ENCODE measurements around the gene VWA8. TPM values are rescaled to one million over a fixed set of nuclear protein-coding genes. Genes with fewer than 3 reads are reported as not detected.

VWA8 gene
- total and polyA plus RNA-seq, 2 of the 8 experiments (the other 6 are each of a cell fraction or from before 2014, with no cell fraction given), result 5.9 to 19.6 TPM

- Histone ChIP-seq H2BK20ac (ENCODE audit: low read length) (no peak overlapping the region), H3K18ac (ENCODE audit: extremely low read depth, low read length) (no peak overlapping the region), H2BK12ac (ENCODE audit: low read depth, low read length) (no peak overlapping the region), H3K36me3 (ENCODE audit: control insufficient read depth in 2 of 4, insufficient read depth in 4 of 4, low read length in 3 of 4) (peaks cover 0 to 11% (median 1%) of the 10 kb centered on the region in 4 experiments; a peak in 2 of 8 replicates), H3K56ac (replicated peaks; ENCODE audit: insufficient read length, low read depth, low read length) (no peak overlapping the region), H2BK15ac (ENCODE audit: low read length) (no peak overlapping the region), H3K4me1 (replicated peaks in 1 of 4; ENCODE audit: control insufficient read depth in 3 of 4, insufficient read depth in 4 of 4, low read length in 3 of 4) (no peaks in the 10 kb centered on the region), H4K5ac (ENCODE audit: insufficient read length, low read depth, low read length) (no peak overlapping the region), H3K79me1 (ENCODE audit: low read depth, low read length) (no peaks in the 10 kb centered on the region), H3K27me3 (replicated peaks in 1 of 4; ENCODE audit: control insufficient read depth in 3 of 4, extremely low read depth in 1 of 4, insufficient read depth in 3 of 4, low read length in 3 of 4) (no peaks in the 10 kb centered on the region), H3K9me3 (ENCODE audit: insufficient read depth in 2 of 2, low read depth in 1 of 2, low read length in 1 of 2) (no peaks in the 10 kb centered on the region), H3K4me3 (ENCODE audit: extremely low read depth in 1 of 4, insufficient read depth in 2 of 4, low read depth in 3 of 4, low read length in 4 of 4) (no peak overlapping the region), H4K8ac (ENCODE audit: extremely low read depth, insufficient read depth, low read length) (no peak overlapping the region), H4K20me1 (replicated peaks in 1 of 2; ENCODE audit: control insufficient read depth in 1 of 2, insufficient read depth in 2 of 2, low read length in 2 of 2) (no peaks in the 10 kb centered on the region), H2BK5ac (ENCODE audit: low read depth, low read length) (no peak overlapping the region), H3K4ac (replicated peaks; ENCODE audit: insufficient read length, low read depth, low read length) (no peak overlapping the region), H2BK120ac (replicated peaks; ENCODE audit: low read depth, low read length) (no peak overlapping the region), H3K23ac (ENCODE audit: insufficient read length) (no peak overlapping the region), H3K4me2 (ENCODE audit: insufficient read depth in 1 of 2, low read depth in 2 of 2, low read length in 2 of 2) (no peak overlapping the region), H3K23me2 (ENCODE audit: low read depth, low read length) (no peaks in the 10 kb centered on the region), H3K79me2 (ENCODE audit: control insufficient read depth in 1 of 2, insufficient read depth in 2 of 2, low read length in 2 of 2) (no peaks in the 10 kb centered on the region), H2AK5ac (ENCODE audit: low read depth, low read length) (no peak overlapping the region), H3K27ac (ENCODE audit: low read depth, low read length) (no peak overlapping the region), H3K9ac (replicated peaks in 1 of 4; ENCODE audit: extremely low read depth in 1 of 4, low read depth in 3 of 4, low read length in 3 of 4) (no peak overlapping the region), H3K14ac (ENCODE audit: insufficient read length) (no peak overlapping the region), H2AFZ (ENCODE audit: low read length) (no peak overlapping the region), H4K91ac (replicated peaks; ENCODE audit: insufficient read length, low read length) (no peak overlapping the region)
- DNase-seq (ENCODE audit: low read depth in 1 of 2, low spot score in 2 of 2) (no peak), FAIRE-seq (no peak)
- TF ChIP-seq TAF7 (optimal IDR thresholded peaks at IDR 0.05; ENCODE audit: borderline replicate concordance, low read depth, low read length) (no peak), CBX5 (IDR thresholded peaks at IDR 0.05; ENCODE audit: low read depth, low read length) (no peak), EZH2 (IDR thresholded peaks at IDR 0.05; ENCODE audit: low read depth, low read length, severe bottlenecking) (no peak)
- 79% methylated on average over 2 of the region's 2 CpGs; no CpG with 5 or more reads in 1 of the 2 experiments for WGBS, 2 experiments (ENCODE audit: extremely low coverage in 1 of 2, insufficient coverage in 1 of 2, insufficient read length in 1 of 2, insufficient replicate concordance in 2 of 2, low coverage in 1 of 2, low lambda C conversion rate in 2 of 2, missing lambda C conversion rate in 1 of 2)
- ChIA-PET CTCF (ENCODE audit: partially characterized antibody) (interaction anchor here (1.4 kb wide), 1 partner anchor 154 kb away, joined by 3 read pairs; no protein-coding TSS in a partner anchor), POLR2A (ENCODE audit: partially characterized antibody) (no interaction called here)
Measured at GRCh38 chr13:41812851-41813250, 148.1 kb downstream of the VWA8 start.
